ENCODE data around the gene OR13C8. TPM values are rescaled to one million over a fixed set of nuclear protein-coding genes. Genes with fewer than 3 reads are reported as not detected.

Gene OR13C8
- total and polyA plus RNA-seq, 2 of the 8 experiments (the other 6 are each of a cell fraction or from before 2014, with no cell fraction given): not detected

GRCh38 chr9:104536756-104537155 lies 32.2 kb upstream of the OR13C8 start, which contains the start of gene OR13C3 (continued):
- TF ChIP-seq CHD7 (IDR thresholded peaks at IDR 0.05; ENCODE audit: insufficient replicate concordance, low read length) (no peak), RXRA (IDR thresholded peaks at IDR 0.05; ENCODE audit: insufficient read depth, low read depth, low read length) (no peak), RAD21 (IDR thresholded peaks at IDR 0.05 in 1 of 2, conservative IDR thresholded peaks at IDR 0.05 in 1 of 2; ENCODE audit: low read depth in 2 of 2, low read length in 2 of 2) (no peak), TCF12 (IDR thresholded peaks at IDR 0.05; ENCODE audit: low read depth, low read length) (no peak), NANOG (IDR thresholded peaks at IDR 0.05; ENCODE audit: insufficient read depth, low read depth, low read length, poor library complexity, severe bottlenecking) (no peak), SUZ12 (IDR thresholded peaks at IDR 0.05; ENCODE audit: low read length) (no peak), CBX8 (IDR thresholded peaks at IDR 0.05; ENCODE audit: borderline replicate concordance, low read depth, low read length) (no peak), CREB1 (IDR thresholded peaks at IDR 0.05) (no peak), JUN (IDR thresholded peaks at IDR 0.05; ENCODE audit: low read depth, low read length) (no peak), HDAC6 (IDR thresholded peaks at IDR 0.05; ENCODE audit: low read depth, low read length) (no peak), SIRT6 (IDR thresholded peaks at IDR 0.05; ENCODE audit: low read length) (no peak)
- TF ChIP-seq, protein P1, sequence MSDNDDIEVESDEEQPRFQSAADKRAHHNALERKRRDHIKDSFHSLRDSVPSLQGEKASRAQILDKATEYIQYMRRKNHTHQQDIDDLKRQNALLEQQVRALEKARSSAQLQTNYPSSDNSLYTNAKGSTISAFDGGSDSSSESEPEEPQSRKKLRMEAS (IDR thresholded peaks at IDR 0.05): no peak
